T-helper 1 cell (primary cell): ENCODE data around the gene ZNF215.
"Not testable (repeated sequence)": the region's sequence is repeated elsewhere in the genome, so short reads cannot be mapped to it uniquely, and the experiment has no call there.

Source experiments
- DNase-seq, 5 donors: peaks; one replicate each; pipeline ENCODE4 v3.0.0-alpha.2; 2012 to 2020
- total RNA-seq, 4 donors: gene quantifications; one replicate each; lab custom pipeline; 2026; lab: John Stamatoyannopoulos, UW

The ZNF215 gene
- 0 to 0.46 (median 0.12) reads per million in 4 donors for total RNA-seq

DNA sequence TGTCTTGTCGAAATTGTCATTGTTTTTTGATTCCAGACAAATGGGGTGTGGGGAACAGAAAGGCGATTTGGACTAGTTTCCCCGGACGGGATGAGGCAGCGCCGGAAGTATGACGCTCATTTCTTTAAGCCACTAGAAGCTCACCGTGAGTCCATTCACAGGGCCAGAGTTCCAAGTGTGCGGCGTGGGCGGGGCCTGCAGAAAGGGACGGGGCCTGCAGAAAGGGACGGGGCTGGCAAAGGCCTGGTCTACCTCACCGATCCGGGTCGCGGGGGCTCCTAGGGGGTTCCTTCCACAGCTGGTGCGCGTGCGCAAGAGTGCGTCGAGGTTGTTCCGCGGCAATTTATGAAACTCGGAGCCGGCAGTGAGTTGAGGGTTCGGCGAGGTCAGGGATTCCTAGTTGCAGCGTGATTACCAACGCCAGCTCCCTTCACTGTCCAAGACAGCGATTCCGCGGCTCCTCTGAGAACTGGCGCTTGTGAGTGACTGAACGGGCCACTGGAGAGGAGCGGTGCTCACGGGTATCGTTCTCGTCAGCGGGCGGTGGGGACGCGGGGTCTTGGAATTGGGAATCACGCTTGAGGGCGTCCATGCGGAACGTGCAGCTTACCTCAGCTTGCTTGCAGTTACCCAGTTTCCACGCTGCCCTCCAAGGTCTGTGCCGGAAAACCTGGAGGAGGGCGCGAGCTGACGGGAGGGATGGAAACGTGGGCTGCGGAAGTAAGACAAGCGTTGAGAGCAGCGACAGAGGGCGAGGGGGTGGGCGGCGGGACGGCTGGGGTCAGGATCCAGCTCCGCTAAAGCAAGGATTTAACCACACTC, at the start of gene ZNF215:
ZNF215 (plus strand) TSS at position 219 of the 822 bp plus-strand sequence. CDS start 5,847 bp downstream, outside the sequence.
- DNase-seq = peak in 1 of 5 donors; percentile 63

GRCh38 chr11:6876914-6877313, 49.3 kb upstream of the ZNF215 start:
- DNase-seq = no peak

GRCh38 chr11:6882751-6883150, 43.5 kb upstream of the ZNF215 start:
- DNase-seq = no peak

DNA sequence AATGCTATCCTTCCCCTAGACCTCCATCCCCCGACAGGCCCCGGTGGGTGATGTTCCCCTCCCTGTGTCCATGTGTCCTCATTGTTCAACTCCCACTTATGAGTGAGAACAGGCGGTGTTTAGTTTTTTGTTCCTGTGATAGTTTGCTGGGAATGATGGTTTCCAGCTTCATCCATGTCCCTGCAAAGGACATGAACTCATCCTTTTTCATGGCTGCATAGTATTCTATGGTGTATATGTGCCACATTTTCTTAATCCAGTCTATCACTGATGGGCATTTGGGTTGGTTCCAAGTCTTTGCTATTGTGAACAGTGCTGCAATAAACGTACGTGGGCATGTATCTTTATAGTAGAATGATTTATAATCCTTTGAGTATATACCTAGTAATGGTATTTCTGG, 38.5 kb upstream of the ZNF215 start:
- not testable (repeated sequence) for DNase-seq

DNA sequence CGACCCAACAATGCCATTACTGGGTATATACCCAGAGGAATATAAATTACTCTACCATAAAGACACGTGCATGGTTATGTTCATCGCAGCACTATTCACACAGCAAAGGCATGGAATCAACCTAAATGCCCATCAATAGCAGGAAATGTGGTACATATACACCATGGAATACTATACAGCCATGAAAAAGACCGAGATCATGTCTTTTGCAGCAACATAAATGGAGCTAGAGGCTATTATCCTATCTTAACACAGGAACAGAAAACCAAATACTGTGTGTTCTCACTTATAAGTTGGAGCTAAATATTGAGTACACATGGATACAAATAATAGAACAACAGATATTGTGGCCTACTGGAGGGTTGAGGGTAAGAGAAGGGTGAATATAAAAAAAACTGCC, 37.4 kb upstream of the ZNF215 start:
- DNase-seq = no peak

DNA sequence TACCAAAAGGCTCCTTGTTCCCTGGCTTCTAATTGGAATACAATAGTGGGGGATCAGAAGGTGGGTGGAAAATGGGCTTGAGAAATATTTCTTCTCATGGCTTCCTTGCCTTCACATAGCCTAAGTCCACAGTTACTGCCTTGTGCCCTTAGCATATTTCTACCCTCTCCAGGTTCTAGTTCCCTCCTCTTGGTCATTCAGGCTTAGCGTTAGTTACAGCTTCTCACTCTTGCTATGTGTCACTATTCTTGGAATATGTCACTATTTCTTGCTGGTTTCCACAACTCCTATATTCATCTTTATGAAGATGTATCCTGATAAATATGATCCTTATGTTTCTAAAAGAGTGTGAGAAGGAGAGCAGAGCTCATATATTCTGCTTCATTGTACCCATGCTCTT, 36.4 kb upstream of the ZNF215 start:
- DNase-seq = no peak

- no peak for DNase-seq
Measured at GRCh38 chr11:6892400-6892799, 33.8 kb upstream of the ZNF215 start, which contains the start of gene OR2D2. OR2D2 (minus strand) TSS chr11:6892500; CDS start chr11:6892500, 0 bp downstream.

DNA sequence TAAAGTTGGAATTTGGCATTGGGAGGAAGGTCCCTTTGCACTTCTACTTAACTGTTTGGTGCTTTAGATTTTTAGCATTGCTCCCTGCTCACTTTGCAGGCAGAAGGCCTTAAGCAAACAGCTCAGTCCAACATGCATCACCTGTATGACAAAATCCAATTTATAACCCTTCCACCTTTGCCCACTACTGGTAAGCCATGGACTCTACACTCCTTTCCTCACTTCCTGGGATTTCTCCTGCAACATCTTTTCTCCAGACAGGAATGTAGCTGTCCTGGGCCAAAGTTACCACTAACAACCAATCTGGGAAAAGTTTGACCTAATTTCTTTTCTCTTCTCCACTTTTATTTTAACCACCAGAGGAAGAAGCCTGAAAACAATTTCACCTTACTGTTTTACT, 32.1 kb upstream of the ZNF215 start:
- DNase-seq = no peak

GRCh38 chr11:6895010-6895409, 31.2 kb upstream of the ZNF215 start:
- DNase-seq = peak in 1 of 5 donors; percentile 30

- no peak for DNase-seq
Measured at GRCh38 chr11:6898911-6899310, 27.3 kb upstream of the ZNF215 start.

DNA sequence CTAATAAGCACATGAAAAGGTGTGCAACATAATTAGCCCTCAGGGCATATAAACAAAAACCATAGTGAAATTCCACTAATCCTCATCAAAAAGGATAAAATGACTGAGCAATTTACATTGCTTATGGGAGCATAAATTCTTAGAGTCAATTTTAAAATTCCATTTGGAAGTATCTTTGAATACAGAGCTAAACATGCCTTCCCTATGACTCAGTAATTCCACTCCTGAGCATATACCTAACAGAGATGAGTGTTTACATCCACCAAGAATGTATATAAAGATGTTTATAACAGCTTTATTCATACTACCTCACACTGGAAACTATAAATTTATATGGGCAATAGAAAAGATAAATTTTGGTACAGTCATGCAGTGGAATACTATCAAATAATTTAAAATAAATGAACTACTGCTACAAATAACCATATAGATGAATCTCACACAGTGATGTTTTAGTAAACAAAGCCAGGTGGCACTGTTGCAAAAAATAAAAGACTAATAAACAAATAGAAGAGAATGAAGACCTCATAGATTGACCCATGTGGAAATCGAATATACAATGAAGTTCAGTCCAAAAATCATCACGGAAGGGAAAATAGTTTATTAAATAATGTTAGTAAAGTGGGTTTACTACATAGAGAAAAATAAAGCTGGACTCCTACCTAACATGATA, 25.8 kb upstream of the ZNF215 start:
- DNase-seq = no peak

- not testable (repeated sequence) for DNase-seq
Measured at GRCh38 chr11:6904804-6905203, 21.4 kb upstream of the ZNF215 start.

DNA sequence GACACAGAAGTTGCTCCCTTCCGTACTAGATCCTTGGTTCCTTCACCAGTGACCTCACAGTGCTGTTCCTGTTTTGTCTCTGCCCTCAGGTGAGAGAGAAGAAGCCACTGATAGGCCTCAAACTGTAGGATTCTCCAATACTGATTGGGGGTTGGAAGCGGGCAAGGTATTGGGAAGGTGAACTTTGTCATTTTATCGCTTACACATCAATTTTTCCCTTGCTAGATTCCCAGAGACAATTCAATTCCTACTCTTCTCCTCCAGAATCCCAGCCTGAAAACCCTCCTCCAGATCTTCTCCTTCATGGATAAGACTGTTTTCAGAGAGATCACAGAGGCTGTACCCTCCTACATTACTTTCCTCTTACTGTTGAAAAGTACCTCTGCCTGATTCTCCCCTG, 14.8 kb upstream of the ZNF215 start:
- no peak for DNase-seq

DNA sequence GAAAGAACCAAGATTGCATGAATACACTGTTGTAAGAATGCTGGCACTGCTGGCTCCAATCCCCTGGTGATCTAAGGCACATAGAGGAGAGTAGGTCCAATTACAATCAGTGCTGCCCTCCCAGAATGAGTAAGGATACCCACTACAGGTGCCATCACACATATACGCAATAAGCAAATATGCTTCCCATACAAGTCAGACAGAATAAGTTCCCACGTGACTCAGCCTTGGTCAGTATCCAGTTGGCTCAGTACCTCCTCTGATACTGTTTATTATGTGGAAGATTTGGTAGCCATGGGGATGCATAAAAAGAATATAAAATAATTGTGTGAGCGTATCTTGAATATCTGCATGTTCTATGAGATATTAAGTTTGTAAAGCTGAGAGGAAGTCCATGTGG, 14.3 kb upstream of the ZNF215 start:
- DNase-seq = no peak

DNA sequence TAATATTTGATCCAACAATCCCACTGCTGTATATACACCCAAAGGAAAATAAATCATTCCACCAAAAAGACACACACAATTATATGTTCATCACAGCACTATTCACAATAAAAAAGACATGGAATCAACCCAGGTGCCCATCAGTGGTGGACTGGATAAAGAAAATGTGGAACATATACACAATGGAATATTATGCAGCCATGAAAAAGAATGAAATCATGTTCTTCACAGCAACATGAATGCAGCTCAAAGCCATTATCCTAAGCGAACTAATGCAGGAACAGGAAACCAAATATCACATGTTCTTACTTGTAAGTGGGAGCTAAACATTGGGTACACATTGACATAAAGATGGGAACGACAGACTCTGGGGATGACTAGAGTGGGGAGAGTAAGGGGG, 6.5 kb upstream of the ZNF215 start:
- no peak for DNase-seq

DNA sequence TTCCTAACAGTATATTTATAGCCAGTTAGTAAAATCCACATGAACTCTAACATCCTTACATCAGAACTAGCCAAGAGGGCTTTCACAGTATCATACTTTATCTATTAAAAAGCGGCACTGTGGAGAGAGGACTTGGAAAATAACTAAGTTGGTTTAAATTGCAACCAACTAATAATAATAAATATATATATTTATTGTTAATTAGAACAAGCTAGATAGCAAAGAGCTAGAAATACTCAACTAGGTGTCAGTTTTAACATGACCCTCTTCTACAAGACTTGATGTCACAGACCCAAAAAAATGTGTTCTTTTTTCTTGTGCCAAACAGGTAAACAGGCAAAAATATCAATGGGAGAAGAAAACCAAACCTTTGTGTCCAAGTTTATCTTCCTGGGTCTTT, 5.5 kb upstream of the ZNF215 start, which contains the start of gene OR2D3:
OR2D3 (plus strand) TSS at position 301 of the 400 bp plus-strand sequence; CDS start at position 301, 0 bp downstream.
- DNase-seq = no peak

DNA sequence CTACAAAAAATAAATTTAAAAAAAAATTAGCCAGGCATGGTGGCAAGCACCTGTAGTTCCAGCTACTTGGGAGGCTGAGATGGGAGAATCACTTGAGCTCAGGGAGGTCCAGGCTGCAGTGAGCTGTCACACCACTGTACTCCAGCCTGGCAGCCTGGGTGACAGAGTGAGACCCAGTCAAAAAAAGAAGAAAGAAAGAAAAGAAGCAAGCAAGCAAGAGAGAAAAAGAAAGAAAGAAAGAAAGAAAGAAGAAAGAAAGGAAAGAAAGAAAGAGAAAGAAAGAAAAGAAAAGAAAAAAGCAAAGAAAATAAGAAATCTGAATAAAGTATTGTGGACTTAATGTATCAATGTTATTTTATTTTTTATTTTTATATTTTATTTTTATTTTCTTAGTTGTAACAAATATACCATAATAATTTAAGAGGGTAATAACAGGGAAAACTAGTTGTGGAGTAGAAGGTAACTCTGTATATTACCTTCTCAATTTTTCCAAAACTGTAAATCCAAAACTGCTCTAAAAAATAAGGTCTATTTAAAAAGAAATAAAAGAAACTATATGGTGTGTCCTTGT, 1.1 kb upstream of the ZNF215 start:
- DNase-seq = no peak

- DNase-seq = no peak
Measured at GRCh38 chr11:6925636-6926207, 504 bp upstream of the ZNF215 start.

- DNase-seq = no peak
Measured at GRCh38 chr11:6927030-6927617, 898 bp downstream of the ZNF215 start.

- no peak for DNase-seq
Measured at GRCh38 chr11:6928916-6929315, 2.7 kb downstream of the ZNF215 start.

DNA sequence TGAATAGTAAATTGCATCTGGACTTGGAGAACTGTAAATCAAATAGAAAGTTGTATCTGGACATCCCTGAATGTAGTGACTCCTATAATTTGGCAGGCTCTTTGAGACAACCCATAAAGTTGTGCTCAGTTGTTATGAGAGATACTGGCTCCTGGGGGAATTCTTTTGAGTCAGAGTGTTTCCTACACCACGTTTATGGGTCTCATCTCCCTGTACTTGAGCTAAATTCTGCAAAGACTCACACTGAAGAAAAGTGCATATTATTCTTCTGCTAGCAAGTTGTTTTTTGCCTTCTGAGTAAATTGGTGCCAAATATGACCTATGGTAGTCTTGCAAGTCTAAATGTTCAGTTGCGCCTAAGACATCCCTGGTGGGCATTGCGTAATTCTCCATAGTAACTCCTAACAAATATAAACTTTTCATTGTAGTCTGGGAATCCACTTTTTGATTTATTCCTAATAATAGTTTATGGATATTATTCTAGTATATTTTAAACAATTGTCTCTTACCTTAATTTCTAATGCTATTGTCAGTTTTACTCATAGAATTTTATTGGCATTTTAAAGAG, 5.0 kb downstream of the ZNF215 start:
- no peak for DNase-seq

DNA sequence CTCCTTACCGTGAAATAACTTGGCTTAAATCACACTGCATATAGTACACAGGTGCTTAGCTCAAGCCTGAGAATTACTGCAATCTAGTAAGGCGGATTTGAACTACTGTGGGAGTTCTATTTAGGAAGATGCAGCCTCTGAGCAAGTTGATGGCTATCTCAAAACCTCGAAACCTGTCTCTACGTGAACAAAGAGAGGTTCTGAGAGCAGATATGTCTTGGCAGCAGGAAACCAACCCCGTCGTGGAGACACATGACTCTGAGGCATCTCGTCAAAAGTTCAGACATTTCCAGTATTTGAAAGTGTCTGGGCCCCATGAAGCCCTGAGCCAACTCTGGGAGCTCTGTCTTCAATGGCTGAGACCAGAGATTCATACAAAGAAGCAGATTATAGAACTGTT, 5.9 kb downstream of the ZNF215 start:
- DNase-seq = peak in 1 of 5 donors; percentile 6
